ENCODE results near the gene IFNGR2. TPM values are rescaled to one million over a fixed set of nuclear protein-coding genes. Genes with fewer than 3 reads are reported as not detected.

Gene IFNGR2
- polyA plus RNA-seq, 1 of the 3 experiments (the other 2 are of a cell fraction): 92.4 TPM

DNA sequence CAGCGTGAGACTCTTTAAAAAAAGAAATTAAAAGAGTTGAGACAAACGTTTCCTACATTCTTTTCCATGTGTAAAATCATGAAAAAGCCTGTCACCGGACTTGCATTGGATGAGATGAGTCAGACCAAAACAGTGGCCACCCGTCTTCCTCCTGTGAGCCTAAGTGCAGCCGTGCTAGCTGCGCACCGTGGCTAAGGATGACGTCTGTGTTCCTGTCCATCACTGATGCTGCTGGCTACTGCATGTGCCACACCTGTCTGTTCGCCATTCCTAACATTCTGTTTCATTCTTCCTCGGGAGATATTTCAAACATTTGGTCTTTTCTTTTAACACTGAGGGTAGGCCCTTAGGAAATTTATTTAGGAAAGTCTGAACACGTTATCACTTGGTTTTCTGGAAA, 47.2 kb upstream of the IFNGR2 start:
- peaks cover 17% of the 10 kb centered on the region for H3F3A ChIP-seq (replicated peaks; ENCODE audit: insufficient read depth)
- no peak overlapping the region for H3K9ac ChIP-seq
- no peaks in the 10 kb centered on the region for H3K79me2 ChIP-seq (ENCODE audit: insufficient read depth)
- H3K27ac ChIP-seq (ENCODE audit: low read depth in 2 of 2, low read length in 1 of 2): no peak overlapping the region
- no peak for DNase-seq
- H3K36me3 ChIP-seq (replicated peaks in 1 of 2; ENCODE audit: control insufficient read depth in 1 of 2, insufficient read depth in 2 of 2, low read length in 1 of 2): peaks cover 32 to 34% of the 10 kb centered on the region in 2 experiments
- ChIA-PET CTCF (interaction anchor here (1.3 to 2.2 kb wide), 2 partner anchors 8 to 156 kb away, joined by 4 to 5 read pairs; no protein-coding TSS in a partner anchor), POLR2A (no interaction called here)
- no peak overlapping the region for H3K4me2 ChIP-seq
- H4K20me1 ChIP-seq (ENCODE audit: insufficient read depth): no peaks in the 10 kb centered on the region
- WGBS (ENCODE audit: low lambda C conversion rate): 91% methylated on average over 11 of the region's 11 CpGs
- peaks cover 2 to 4% of the 10 kb centered on the region in 2 experiments; a peak in 2 of 4 replicates for H3K4me1 ChIP-seq (ENCODE audit: control insufficient read depth in 1 of 2, insufficient read depth in 2 of 2, low read depth in 1 of 2, low read length in 1 of 2)
- TF ChIP-seq JUND (IDR thresholded peaks at IDR 0.05) (no peak), SIN3A (IDR thresholded peaks at IDR 0.05; ENCODE audit: borderline replicate concordance, low read depth, low read length) (no peak), TCF12 (IDR thresholded peaks at IDR 0.05) (no peak)
- TF ChIP-seq, protein P1, sequence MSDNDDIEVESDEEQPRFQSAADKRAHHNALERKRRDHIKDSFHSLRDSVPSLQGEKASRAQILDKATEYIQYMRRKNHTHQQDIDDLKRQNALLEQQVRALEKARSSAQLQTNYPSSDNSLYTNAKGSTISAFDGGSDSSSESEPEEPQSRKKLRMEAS (IDR thresholded peaks at IDR 0.05; ENCODE audit: low read depth): no peak
- H3K27me3 ChIP-seq (ENCODE audit: insufficient read depth): no peaks in the 10 kb centered on the region
- H3K9me2 ChIP-seq: no peaks in the 10 kb centered on the region
- H2AFZ ChIP-seq (ENCODE audit: low read depth): no peak overlapping the region
- no peaks in the 10 kb centered on the region for H3K9me3 ChIP-seq
- H3K4me3 ChIP-seq (ENCODE audit: low read depth in 2 of 2, low read length in 1 of 2): no peak overlapping the region

DNA sequence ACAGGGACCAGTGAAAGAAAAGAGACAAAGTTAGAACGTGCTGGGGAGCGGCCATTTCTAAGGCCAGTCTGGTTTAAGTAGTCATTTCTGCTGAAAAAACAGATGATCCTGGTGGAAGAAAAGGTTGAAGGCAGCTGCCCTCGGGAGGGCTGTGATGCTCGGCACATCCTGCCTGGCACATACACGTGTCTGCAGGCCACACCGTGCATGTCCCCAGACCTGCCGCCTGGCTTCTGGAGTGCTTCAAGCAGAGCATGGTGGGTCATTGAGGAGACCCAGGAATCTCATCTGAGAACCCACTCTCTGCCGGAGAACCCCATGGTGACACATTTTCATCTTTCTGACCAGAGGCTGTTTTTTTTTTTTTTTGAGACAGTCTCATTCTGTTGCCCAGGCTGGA, 46.0 kb upstream of the IFNGR2 start:
- Histone ChIP-seq H3K27ac (ENCODE audit: low read depth in 2 of 2, low read length in 1 of 2) (no peak overlapping the region), H3K79me2 (ENCODE audit: insufficient read depth) (no peaks in the 10 kb centered on the region), H3K9me3 (no peaks in the 10 kb centered on the region), H4K20me1 (ENCODE audit: insufficient read depth) (no peaks in the 10 kb centered on the region), H3K9me2 (no peaks in the 10 kb centered on the region), H2AFZ (ENCODE audit: low read depth) (no peak overlapping the region), H3K36me3 (replicated peaks in 1 of 2; ENCODE audit: control insufficient read depth in 1 of 2, insufficient read depth in 2 of 2, low read length in 1 of 2) (peaks cover 23 to 31% of the 10 kb centered on the region in 2 experiments), H3K4me3 (ENCODE audit: low read depth in 2 of 2, low read length in 1 of 2) (no peak overlapping the region), H3K4me2 (no peak overlapping the region), H3F3A (replicated peaks; ENCODE audit: insufficient read depth) (peaks cover 25% of the 10 kb centered on the region), H3K4me1 (ENCODE audit: control insufficient read depth in 1 of 2, insufficient read depth in 2 of 2, low read depth in 1 of 2, low read length in 1 of 2) (peaks cover 12 to 14% of the 10 kb centered on the region in 2 experiments; a peak in 3 of 4 replicates), H3K9ac (no peak overlapping the region), H3K27me3 (ENCODE audit: insufficient read depth) (no peaks in the 10 kb centered on the region)
- CTCF ChIA-PET: interaction anchor here (2.2 kb wide), 1 partner anchor 9 kb away, joined by 5 read pairs; no protein-coding TSS in a partner anchor
- no peak for DNase-seq
- POLR2A ChIA-PET: no interaction called here
- WGBS (ENCODE audit: low lambda C conversion rate): 100% methylated on average over 5 of the region's 8 CpGs
- TF ChIP-seq TCF12 (IDR thresholded peaks at IDR 0.05) (no peak), ELF1 (IDR thresholded peaks at IDR 0.05) (no peak), SMC3 (IDR thresholded peaks at IDR 0.05; ENCODE audit: low read depth, low read length) (no peak), EZH2phosphoT487 (IDR thresholded peaks at IDR 0.05; ENCODE audit: borderline replicate concordance, low read depth) (no peak), FOXM1 (IDR thresholded peaks at IDR 0.05; ENCODE audit: low read depth) (no peak), SIN3A (IDR thresholded peaks at IDR 0.05; ENCODE audit: borderline replicate concordance, low read depth, low read length) (no peak), RXRA (IDR thresholded peaks at IDR 0.05; ENCODE audit: borderline replicate concordance, low read depth) (no peak), YY1 (IDR thresholded peaks at IDR 0.05; ENCODE audit: low read depth) (no peak), GABPA (IDR thresholded peaks at IDR 0.05; ENCODE audit: low read depth) (no peak), NFIC (IDR thresholded peaks at IDR 0.05; ENCODE audit: borderline replicate concordance) (no peak), JUND (IDR thresholded peaks at IDR 0.05) (no peak), TEAD4 (IDR thresholded peaks at IDR 0.05; ENCODE audit: borderline replicate concordance, insufficient read depth) (no peak), FOSL2 (IDR thresholded peaks at IDR 0.05; ENCODE audit: borderline replicate concordance, low read depth) (no peak), RAD21 (IDR thresholded peaks at IDR 0.05; ENCODE audit: low read length) (no peak)
- TF ChIP-seq, protein P2, sequence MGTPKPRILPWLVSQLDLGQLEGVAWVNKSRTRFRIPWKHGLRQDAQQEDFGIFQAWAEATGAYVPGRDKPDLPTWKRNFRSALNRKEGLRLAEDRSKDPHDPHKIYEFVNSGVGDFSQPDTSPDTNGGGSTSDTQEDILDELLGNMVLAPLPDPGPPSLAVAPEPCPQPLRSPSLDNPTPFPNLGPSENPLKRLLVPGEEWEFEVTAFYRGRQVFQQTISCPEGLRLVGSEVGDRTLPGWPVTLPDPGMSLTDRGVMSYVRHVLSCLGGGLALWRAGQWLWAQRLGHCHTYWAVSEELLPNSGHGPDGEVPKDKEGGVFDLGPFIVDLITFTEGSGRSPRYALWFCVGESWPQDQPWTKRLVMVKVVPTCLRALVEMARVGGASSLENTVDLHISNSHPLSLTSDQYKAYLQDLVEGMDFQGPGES (IDR thresholded peaks at IDR 0.05; ENCODE audit: low read depth, low read length): no peak
- TF ChIP-seq, protein P3, sequence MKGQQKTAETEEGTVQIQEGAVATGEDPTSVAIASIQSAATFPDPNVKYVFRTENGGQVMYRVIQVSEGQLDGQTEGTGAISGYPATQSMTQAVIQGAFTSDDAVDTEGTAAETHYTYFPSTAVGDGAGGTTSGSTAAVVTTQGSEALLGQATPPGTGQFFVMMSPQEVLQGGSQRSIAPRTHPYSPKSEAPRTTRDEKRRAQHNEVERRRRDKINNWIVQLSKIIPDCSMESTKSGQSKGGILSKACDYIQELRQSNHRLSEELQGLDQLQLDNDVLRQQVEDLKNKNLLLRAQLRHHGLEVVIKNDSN (IDR thresholded peaks at IDR 0.05; ENCODE audit: borderline replicate concordance, low read depth): no peak
- TF ChIP-seq, protein P1 (IDR thresholded peaks at IDR 0.05; ENCODE audit: low read depth): no peak
- TF ChIP-seq, protein P4, sequence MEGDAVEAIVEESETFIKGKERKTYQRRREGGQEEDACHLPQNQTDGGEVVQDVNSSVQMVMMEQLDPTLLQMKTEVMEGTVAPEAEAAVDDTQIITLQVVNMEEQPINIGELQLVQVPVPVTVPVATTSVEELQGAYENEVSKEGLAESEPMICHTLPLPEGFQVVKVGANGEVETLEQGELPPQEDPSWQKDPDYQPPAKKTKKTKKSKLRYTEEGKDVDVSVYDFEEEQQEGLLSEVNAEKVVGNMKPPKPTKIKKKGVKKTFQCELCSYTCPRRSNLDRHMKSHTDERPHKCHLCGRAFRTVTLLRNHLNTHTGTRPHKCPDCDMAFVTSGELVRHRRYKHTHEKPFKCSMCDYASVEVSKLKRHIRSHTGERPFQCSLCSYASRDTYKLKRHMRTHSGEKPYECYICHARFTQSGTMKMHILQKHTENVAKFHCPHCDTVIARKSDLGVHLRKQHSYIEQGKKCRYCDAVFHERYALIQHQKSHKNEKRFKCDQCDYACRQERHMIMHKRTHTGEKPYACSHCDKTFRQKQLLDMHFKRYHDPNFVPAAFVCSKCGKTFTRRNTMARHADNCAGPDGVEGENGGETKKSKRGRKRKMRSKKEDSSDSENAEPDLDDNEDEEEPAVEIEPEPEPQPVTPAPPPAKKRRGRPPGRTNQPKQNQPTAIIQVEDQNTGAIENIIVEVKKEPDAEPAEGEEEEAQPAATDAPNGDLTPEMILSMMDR (IDR thresholded peaks at IDR 0.05): no peak
